GM19035 (cell line): ENCODE data around the gene HIPK4.
"Not testable (repeated sequence)": the region's sequence is repeated elsewhere in the genome, so short reads cannot be mapped to it uniquely, and the experiment has no call there.

ENCODE experiments used
- ATAC-seq: cut with Tn5 transposase; IDR thresholded peaks from one replicate; pipeline ENCODE4 v1.9.1; 2021; ENCODE audit not compliant: unreplicated experiment

The HIPK4 gene

GRCh38 chr19:40394816-40395210, 4.8 kb upstream of the HIPK4 start:
- no peak for ATAC-seq

GRCh38 chr19:40393894-40394815, 4.2 kb upstream of the HIPK4 start:
- ATAC-seq = no peak

- no peak for ATAC-seq
Measured at GRCh38 chr19:40392894-40393517, 3.0 kb upstream of the HIPK4 start.

- no peak for ATAC-seq
Measured at GRCh38 chr19:40392123-40392522, 2.1 kb upstream of the HIPK4 start.

GRCh38 chr19:40389404-40390083, 437 bp downstream of the HIPK4 start:
- no peak for ATAC-seq

GRCh38 chr19:40388481-40388880, 1.5 kb downstream of the HIPK4 start:
- ATAC-seq = no peak

GRCh38 chr19:40387155-40387554, 2.8 kb downstream of the HIPK4 start:
- no peak for ATAC-seq

GRCh38 chr19:40383668-40384248, 6.2 kb downstream of the HIPK4 start:
- no peak for ATAC-seq

GRCh38 chr19:40381321-40381720, 8.7 kb downstream of the HIPK4 start:
- ATAC-seq = no peak

GRCh38 chr19:40380199-40381037, 9.6 kb downstream of the HIPK4 start:
- ATAC-seq = no peak

GRCh38 chr19:40379446-40380198, 10.4 kb downstream of the HIPK4 start:
- no peak for ATAC-seq

- ATAC-seq = no peak
Measured at GRCh38 chr19:40378509-40378908, 11.5 kb downstream of the HIPK4 start.

GRCh38 chr19:40377876-40378385, 12.1 kb downstream of the HIPK4 start:
- ATAC-seq = no peak

GRCh38 chr19:40376286-40376862, 13.6 kb downstream of the HIPK4 start:
- no peak for ATAC-seq

- ATAC-seq = no peak
Measured at GRCh38 chr19:40374084-40374483, 15.9 kb downstream of the HIPK4 start.

GRCh38 chr19:40371802-40372122, 18.2 kb downstream of the HIPK4 start:
- ATAC-seq = no peak

- no peak for ATAC-seq
Measured at GRCh38 chr19:40370997-40371801, 18.8 kb downstream of the HIPK4 start.

- ATAC-seq = not testable (repeated sequence)
Measured at GRCh38 chr19:40370253-40370652, 19.7 kb downstream of the HIPK4 start.

GRCh38 chr19:40369797-40370196, 20.2 kb downstream of the HIPK4 start:
- ATAC-seq = no peak
